Measurements from ENCODE around the gene SNAP29.

SNAP29 gene

GRCh38 chr22:20858615-20859416 is at the start of gene SNAP29, which contains the start of gene PI4KA:
Gene SNAP29, plus strand, starts transcription at chr22:20859007. Its CDS starts 104 bp downstream, at chr22:20859111.
Gene PI4KA, minus strand, starts transcription at chr22:20858811. Its CDS starts 86 bp downstream, at chr22:20858725.
- no peak for TF ChIP-seq CTCF (IDR thresholded peaks at IDR 0.05)

GRCh38 chr22:20809538-20810185 is 49.1 kb upstream of the SNAP29 start:
- H3K4me3 ChIP-seq: no peak overlapping the region
- TF ChIP-seq CTCF (IDR thresholded peaks at IDR 0.05): no peak
- no peak for DNase-seq (ENCODE audit: low spot score)
- no peak overlapping the region for H3K27ac ChIP-seq

More at GRCh38 chr22:20858615-20859416, at the start of gene SNAP29, which contains the start of gene PI4KA:
- Histone ChIP-seq H3K27ac (peak within 1 kb of the TSS; percentile 70 to 94), H3K4me3 (peak within 1 kb of the TSS; percentile 95)
- peak; percentile 99 for DNase-seq (ENCODE audit: low spot score)

GRCh38 chr22:20810645-20811044 is 48.2 kb upstream of the SNAP29 start:
- DNase-seq (ENCODE audit: low spot score): no peak
- TF ChIP-seq CTCF (IDR thresholded peaks at IDR 0.05): no peak
- Histone ChIP-seq H3K4me3 (no peak overlapping the region), H3K27ac (no peak overlapping the region)

- Histone ChIP-seq H3K4me3 (no peak overlapping the region), H3K27ac (no peak overlapping the region)
- DNase-seq (ENCODE audit: low spot score): no peak
- no peak for TF ChIP-seq CTCF (IDR thresholded peaks at IDR 0.05)
Observed at GRCh38 chr22:20811171-20811570, 47.6 kb upstream of the SNAP29 start.

- no peak for TF ChIP-seq CTCF (IDR thresholded peaks at IDR 0.05)
- no peak for DNase-seq (ENCODE audit: low spot score)
- H3K27ac ChIP-seq: no peak overlapping the region
- H3K4me3 ChIP-seq: no peak overlapping the region
Observed at GRCh38 chr22:20811971-20812660, 46.7 kb upstream of the SNAP29 start.

- TF ChIP-seq CTCF (IDR thresholded peaks at IDR 0.05): no peak
- no peak for DNase-seq (ENCODE audit: low spot score)
- no peak overlapping the region for H3K27ac ChIP-seq
- H3K4me3 ChIP-seq: no peak overlapping the region
Observed at GRCh38 chr22:20813056-20813455, 45.8 kb upstream of the SNAP29 start.
